ENCODE data around the gene TSSK3.
A peak's percentile ranks its signal among the peaks of the same experiment; 100 is the strongest.

The TSSK3 gene

DNA sequence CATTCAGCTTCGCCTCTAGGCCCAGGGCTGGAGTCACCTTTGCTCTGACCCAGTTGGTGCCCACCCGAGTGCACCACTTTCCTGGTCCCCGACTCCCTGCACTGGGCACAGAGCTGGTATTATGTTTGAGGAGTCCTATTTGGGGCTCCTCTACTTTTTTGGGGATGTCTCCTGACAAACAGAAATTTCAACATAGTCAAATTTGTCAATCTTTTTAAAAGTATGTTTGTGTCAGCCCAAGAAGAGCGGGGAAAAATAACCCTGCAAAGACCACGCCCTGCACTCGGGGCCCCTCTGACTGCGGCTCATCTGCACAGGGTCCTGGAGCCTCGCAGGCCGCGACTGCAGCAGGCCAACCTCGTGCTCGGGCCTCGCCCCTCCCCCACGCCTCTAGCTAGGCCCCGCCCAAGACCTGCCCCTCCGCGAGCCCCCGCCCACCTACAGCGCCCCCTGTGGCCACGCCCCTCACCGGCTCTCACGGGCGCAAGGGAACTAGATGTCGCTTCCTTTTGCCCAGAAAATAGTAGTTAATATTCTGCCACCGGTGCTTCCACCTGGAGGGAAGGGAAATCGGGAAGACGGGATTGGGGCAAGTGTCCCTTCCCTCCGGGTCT is 11.4 kb upstream of the TSSK3 start:
- TF ChIP-seq CTCF (IDR thresholded peaks at IDR 0.05; ENCODE audit: control extremely low read depth, extremely low read depth, low read depth, missing control alignments): peak; percentile 46

GRCh38 chr1:32351399-32352238 is 10.7 kb upstream of the TSSK3 start:
- no peak for TF ChIP-seq CTCF (IDR thresholded peaks at IDR 0.05; ENCODE audit: control extremely low read depth, extremely low read depth, low read depth, missing control alignments)
- DNase-seq (ENCODE audit: extremely low spot score): peak; percentile 99
- CTCF ChIA-PET: interaction anchor here (0.8 to 1.9 kb wide), 9 partner anchors 11 to 776 kb away, joined by 3 to 7 read pairs (median 3); no protein-coding TSS in a partner anchor
- POLR2A ChIA-PET: interaction anchor here (1.0 to 7.6 kb wide), 2 partner anchors 15 to 17 kb away, joined by 3 to 62 read pairs; partner anchors contain the start of gene MARCKSL1

More for the DNA sequence above, 11.4 kb upstream of the TSSK3 start:
- POLR2A ChIA-PET: interaction anchor here (1.0 to 7.6 kb wide), 2 partner anchors 15 to 17 kb away, joined by 3 to 62 read pairs; partner anchors contain the start of gene MARCKSL1
- DNase-seq (ENCODE audit: extremely low spot score): peak; percentile 87
- CTCF ChIA-PET: interaction anchor here (1.0 to 1.6 kb wide), 4 partner anchors 14 to 111 kb away, joined by 3 to 7 read pairs (median 4); no protein-coding TSS in a partner anchor

DNA sequence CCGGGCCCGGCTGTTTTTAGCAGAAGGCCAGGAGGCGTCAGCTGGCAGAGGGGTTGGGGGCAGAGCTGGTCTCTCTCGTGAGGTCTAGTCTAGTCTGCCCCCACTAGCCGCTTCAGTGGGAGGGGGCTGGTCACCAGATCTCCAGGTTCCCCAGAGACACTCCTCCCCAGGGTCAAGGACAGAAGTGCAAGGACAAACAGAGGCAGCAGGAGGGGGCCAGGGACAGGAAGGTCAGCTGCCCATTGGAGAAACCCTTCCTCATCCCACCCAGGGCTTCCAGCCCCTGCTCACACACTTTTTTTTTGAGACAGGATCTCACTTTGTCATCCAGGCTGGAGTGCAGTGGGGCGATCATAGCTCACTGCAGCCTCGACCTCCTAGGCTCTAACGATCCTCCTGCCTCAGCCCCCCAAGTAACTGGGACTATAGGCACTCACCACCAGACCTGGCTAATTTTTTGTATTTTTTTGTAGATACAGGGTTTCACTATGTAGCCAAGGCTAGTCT is 10.0 kb upstream of the TSSK3 start:
- no peak for DNase-seq (ENCODE audit: extremely low spot score)
- ChIA-PET POLR2A (interaction anchor here (7.6 kb wide), 1 partner anchor 16 kb away, joined by 62 read pairs; the partner anchor contains the start of gene MARCKSL1), CTCF (interaction anchor here (0.8 to 2.5 kb wide), 11 partner anchors 11 to 775 kb away, joined by 3 to 11 read pairs (median 4); partner anchors contain the start of genes FAM229A, MARCKSL1 and TSSK3)
- TF ChIP-seq CTCF (IDR thresholded peaks at IDR 0.05; ENCODE audit: control extremely low read depth, extremely low read depth, low read depth, missing control alignments): no peak

GRCh38 chr1:32352831-32353383 is 9.4 kb upstream of the TSSK3 start:
- ChIA-PET POLR2A (interaction anchor here (7.6 kb wide), 1 partner anchor 17 kb away, joined by 62 read pairs; the partner anchor contains the start of gene MARCKSL1), CTCF (interaction anchor here (1.0 to 2.5 kb wide), 9 partner anchors 10 to 774 kb away, joined by 3 to 11 read pairs (median 5); partner anchors contain the start of genes BSDC1, FAM229A, MARCKSL1 and TSSK3)
- no peak for TF ChIP-seq CTCF (IDR thresholded peaks at IDR 0.05; ENCODE audit: control extremely low read depth, extremely low read depth, low read depth, missing control alignments)
- DNase-seq (ENCODE audit: extremely low spot score): no peak

GRCh38 chr1:32353431-32353830 is 8.9 kb upstream of the TSSK3 start:
- no peak for DNase-seq (ENCODE audit: extremely low spot score)
- TF ChIP-seq CTCF (IDR thresholded peaks at IDR 0.05; ENCODE audit: control extremely low read depth, extremely low read depth, low read depth, missing control alignments): no peak
- CTCF ChIA-PET: interaction anchor here (1.2 to 2.5 kb wide), 7 partner anchors 10 to 138 kb away, joined by 4 to 11 read pairs (median 5); partner anchors contain the start of genes BSDC1, FAM229A, MARCKSL1 and TSSK3
- POLR2A ChIA-PET: interaction anchor here (0.6 to 7.6 kb wide), 2 partner anchors 17 to 143 kb away, joined by 4 to 62 read pairs; partner anchors contain the start of gene MARCKSL1

Data from GM10248 (cell line).